ENCODE results near the gene HECA. TPM values are rescaled to one million over a fixed set of nuclear protein-coding genes. Genes with fewer than 3 reads are reported as not detected.
"Not testable (repeated sequence)": the region's sequence is repeated elsewhere in the genome, so short reads cannot be mapped to it uniquely, and the experiment has no call there.

The HECA gene
- total RNA-seq, 1 donor from 2014 or later: 33.6 TPM

DNA sequence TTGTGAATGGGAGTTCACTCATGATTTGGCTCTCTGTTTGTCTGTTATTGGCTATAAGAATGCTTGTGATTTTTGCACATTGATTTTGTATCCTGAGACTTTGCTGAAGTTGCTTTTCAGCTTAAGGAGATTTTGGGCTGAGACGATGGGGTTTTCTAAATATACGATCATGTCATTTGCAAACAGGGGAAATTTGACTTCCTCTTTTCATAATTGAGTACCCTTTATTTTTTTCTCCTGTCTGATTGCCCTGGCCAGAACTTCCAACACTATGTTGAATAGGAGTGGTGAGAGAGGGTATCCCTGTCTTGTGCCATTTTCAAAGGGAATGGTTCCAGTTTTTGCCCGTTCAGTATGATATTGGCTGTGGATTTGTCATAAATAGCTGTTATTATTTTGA lies 12.1 kb upstream of the HECA start:
- H3K4me3 Mint-ChIP-seq (ENCODE audit: low read depth); H3K27me3 Mint-ChIP-seq (ENCODE audit: low read depth); DNase-seq (ENCODE audit: low spot score); intact Hi-C loops (cut with micrococcal nuclease); H3K27ac Mint-ChIP-seq: not testable (repeated sequence)
- Mint-ChIP-seq H3K36me3 (ENCODE audit: low read depth) (peaks cover 24% of the 10 kb centered on the region), H3K4me1 (ENCODE audit: low read depth) (peaks cover 31% of the 10 kb centered on the region), H3K9me3 (peaks cover 29% of the 10 kb centered on the region)

GRCh38 chr6:139124887-139125672 lies 9.8 kb upstream of the HECA start:
- peak overlapping the region; percentile 43 for H3K4me3 Mint-ChIP-seq (ENCODE audit: low read depth)
- DNase-seq (ENCODE audit: low spot score): peak; percentile 76
- H3K4me1 Mint-ChIP-seq (ENCODE audit: low read depth): peaks cover 38% of the 10 kb centered on the region
- H3K36me3 Mint-ChIP-seq (ENCODE audit: low read depth): peaks cover 12% of the 10 kb centered on the region
- H3K27me3 Mint-ChIP-seq (ENCODE audit: low read depth): no peaks in the 10 kb centered on the region
- peak overlapping the region; percentile 95 for H3K27ac Mint-ChIP-seq
- H3K9me3 Mint-ChIP-seq: peaks cover 10% of the 10 kb centered on the region
- intact Hi-C loops (cut with micrococcal nuclease): loop anchor here (1.0 to 2.0 kb wide), 12 partner anchors 10 to 308 kb away; partner anchors contain the start of genes HECA and TXLNB

GRCh38 chr6:139126255-139126654 lies 8.6 kb upstream of the HECA start:
- peak overlapping the region; percentile 21 for H3K4me3 Mint-ChIP-seq (ENCODE audit: low read depth)
- no peaks in the 10 kb centered on the region for H3K27me3 Mint-ChIP-seq (ENCODE audit: low read depth)
- peaks cover 41% of the 10 kb centered on the region for H3K4me1 Mint-ChIP-seq (ENCODE audit: low read depth)
- H3K36me3 Mint-ChIP-seq (ENCODE audit: low read depth): peaks cover 5% of the 10 kb centered on the region
- H3K27ac Mint-ChIP-seq: peak overlapping the region; percentile 95
- intact Hi-C loops (cut with micrococcal nuclease): no loop called here
- DNase-seq (ENCODE audit: low spot score): no peak
- H3K9me3 Mint-ChIP-seq: peaks cover under 1% of the 10 kb centered on the region

DNA sequence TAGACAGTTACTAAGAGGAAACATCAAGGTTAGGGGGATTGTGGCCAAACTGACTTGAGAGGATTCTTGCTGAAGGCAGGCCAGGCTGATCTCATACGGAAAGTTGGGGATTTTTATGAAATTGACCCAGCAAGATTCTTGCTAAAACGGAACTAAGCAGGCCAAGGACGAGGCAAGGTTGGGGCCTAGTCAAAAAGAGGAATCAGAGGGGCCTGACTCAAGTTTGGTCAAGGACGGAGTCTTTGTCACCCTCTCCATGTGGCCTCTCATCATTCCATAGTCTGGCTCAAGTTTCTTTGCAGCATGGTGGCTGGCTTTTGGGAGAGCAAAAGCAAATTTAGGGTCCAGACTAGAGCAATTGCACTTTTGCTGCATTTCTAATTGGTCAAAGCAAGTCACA lies 7.9 kb upstream of the HECA start:
- H3K27me3 Mint-ChIP-seq (ENCODE audit: low read depth): no peaks in the 10 kb centered on the region
- no peaks in the 10 kb centered on the region for H3K9me3 Mint-ChIP-seq
- DNase-seq (ENCODE audit: low spot score): no peak
- H3K27ac Mint-ChIP-seq: peak overlapping the region; percentile 95
- no peak overlapping the region for H3K4me3 Mint-ChIP-seq (ENCODE audit: low read depth)
- intact Hi-C loops (cut with micrococcal nuclease): no loop called here
- peaks cover 48% of the 10 kb centered on the region for H3K4me1 Mint-ChIP-seq (ENCODE audit: low read depth)
- peaks cover 4% of the 10 kb centered on the region for H3K36me3 Mint-ChIP-seq (ENCODE audit: low read depth)

DNA sequence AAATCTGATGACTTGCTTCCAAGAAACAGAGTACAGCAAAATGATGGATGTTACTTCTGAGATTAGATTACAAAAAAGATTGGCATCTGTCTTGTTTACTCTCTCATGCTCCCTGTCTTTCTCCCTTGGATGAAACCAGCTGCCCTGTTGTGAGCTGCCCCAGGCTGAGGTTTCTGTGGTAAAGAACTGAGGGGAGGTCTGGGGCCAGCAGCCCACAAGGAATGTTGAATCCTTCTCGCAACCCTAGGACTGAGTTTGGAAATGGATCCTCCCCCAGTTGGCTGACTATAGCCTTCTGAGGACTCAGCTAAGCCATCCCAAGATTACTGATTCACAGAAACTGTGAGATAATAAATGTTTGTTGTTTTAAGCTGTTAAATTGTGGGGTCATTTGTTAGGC lies 5.6 kb upstream of the HECA start:
- peaks cover 4% of the 10 kb centered on the region for H3K36me3 Mint-ChIP-seq (ENCODE audit: low read depth)
- no peaks in the 10 kb centered on the region for H3K27me3 Mint-ChIP-seq (ENCODE audit: low read depth)
- H3K9me3 Mint-ChIP-seq: no peaks in the 10 kb centered on the region
- no peak for DNase-seq (ENCODE audit: low spot score)
- H3K27ac Mint-ChIP-seq: no peak overlapping the region
- no peak overlapping the region for H3K4me3 Mint-ChIP-seq (ENCODE audit: low read depth)
- intact Hi-C loops (cut with micrococcal nuclease): no loop called here
- peaks cover 59% of the 10 kb centered on the region for H3K4me1 Mint-ChIP-seq (ENCODE audit: low read depth)

DNA sequence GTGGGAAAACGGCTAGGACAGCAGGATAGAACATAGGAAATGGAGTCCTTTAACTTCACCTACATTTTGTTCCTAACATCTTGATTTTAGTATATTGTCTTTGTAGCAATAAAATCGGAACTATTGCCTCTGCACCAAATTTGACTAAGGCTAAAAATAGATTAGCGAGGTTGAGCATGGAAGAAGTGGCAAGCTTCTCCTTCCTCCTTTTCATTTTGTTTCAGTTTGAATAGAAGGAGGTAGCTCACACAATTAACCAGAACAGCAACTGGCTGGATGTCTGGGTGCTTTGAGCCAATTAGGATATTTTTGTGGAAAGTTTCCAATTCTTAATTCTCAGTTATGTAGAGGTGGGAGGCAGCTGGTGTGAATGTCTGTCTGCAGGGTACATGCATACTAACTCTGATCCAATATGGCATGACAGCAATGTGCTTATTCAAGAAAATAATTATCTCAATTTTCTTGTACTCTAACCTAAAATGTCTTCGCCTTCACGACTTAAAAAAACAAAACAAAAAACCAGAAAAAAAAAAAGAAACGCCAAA lies 3.1 kb upstream of the HECA start:
- Mint-ChIP-seq H3K36me3 (ENCODE audit: low read depth) (peaks cover 5% of the 10 kb centered on the region), H3K9me3 (no peaks in the 10 kb centered on the region), H3K4me3 (ENCODE audit: low read depth) (no peak overlapping the region), H3K27ac (peak overlapping the region; percentile 7), H3K4me1 (ENCODE audit: low read depth) (peaks cover 45% of the 10 kb centered on the region), H3K27me3 (ENCODE audit: low read depth) (no peaks in the 10 kb centered on the region)
- no peak for DNase-seq (ENCODE audit: low spot score)
- intact Hi-C loops (cut with micrococcal nuclease): loop anchor here (10.0 kb wide), 1 partner anchor 1453 kb away; no protein-coding TSS in a partner anchor

DNA sequence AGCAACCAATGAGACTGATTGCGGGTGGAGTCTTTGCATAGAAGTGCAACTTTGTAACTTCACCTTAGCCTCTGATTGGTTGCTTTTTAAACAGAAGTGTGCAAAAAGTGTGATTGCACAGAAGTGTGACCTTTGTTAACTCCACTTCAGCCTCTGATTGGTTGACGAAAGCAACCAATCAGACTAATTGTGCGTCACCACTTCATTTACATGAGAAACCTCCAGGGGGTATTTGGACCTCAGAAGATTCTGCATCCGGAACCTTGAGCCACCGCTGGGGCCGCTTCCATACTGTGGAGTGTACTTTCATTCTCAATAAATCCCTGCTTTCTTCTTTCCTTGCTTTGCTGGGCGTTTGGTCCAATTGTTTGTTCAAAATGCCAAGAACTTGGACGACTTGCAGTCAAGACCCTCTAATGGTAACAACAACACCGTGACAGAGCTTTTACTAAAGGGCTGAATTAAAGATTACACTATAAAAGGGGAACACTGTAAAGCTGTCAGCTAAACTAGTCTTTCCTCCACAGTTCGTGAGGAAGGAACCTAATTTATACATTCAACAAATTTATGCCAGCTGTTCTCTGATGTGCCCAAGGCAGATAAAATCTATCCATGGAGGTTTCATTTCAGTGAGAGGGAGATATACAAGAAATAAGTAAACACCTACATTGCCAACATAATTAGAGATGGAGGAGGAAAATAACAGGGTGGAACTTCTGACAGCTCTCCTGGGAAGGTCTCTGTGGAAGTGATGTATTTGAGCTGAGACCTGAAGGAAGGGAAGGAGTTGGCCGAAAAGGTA lies 1.4 kb upstream of the HECA start:
- Mint-ChIP-seq H3K27me3 (ENCODE audit: low read depth) (no peaks in the 10 kb centered on the region), H3K4me3 (ENCODE audit: low read depth) (peak overlapping the region; percentile 39), H3K27ac (peak overlapping the region; percentile 50), H3K36me3 (ENCODE audit: low read depth) (peaks cover 21% of the 10 kb centered on the region), H3K9me3 (no peaks in the 10 kb centered on the region), H3K4me1 (ENCODE audit: low read depth) (peaks cover 56% of the 10 kb centered on the region)
- no peak for DNase-seq (ENCODE audit: low spot score)
- intact Hi-C loops (cut with micrococcal nuclease): loop anchor here (10.0 kb wide), 1 partner anchor 1451 kb away; no protein-coding TSS in a partner anchor

DNA sequence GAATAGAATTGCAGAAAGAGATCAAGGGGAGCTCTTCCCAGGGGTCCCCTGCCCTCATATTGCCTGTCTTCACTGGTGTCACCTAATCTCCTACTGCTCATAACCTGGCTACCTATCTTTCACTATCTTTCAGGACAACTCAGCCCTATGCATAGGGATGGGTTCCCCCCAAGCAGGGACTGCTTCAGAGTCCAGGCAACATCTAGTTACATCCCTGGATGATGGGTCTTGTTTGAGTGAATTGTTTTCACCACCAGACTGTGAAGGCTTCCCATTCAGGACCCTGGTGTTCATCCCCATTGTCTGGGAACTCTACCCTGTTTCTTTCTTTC lies 850 bp upstream of the HECA start:
- Mint-ChIP-seq H3K36me3 (ENCODE audit: low read depth) (peaks cover 24% of the 10 kb centered on the region), H3K4me1 (ENCODE audit: low read depth) (peaks cover 59% of the 10 kb centered on the region), H3K9me3 (no peaks in the 10 kb centered on the region), H3K27me3 (ENCODE audit: low read depth) (no peaks in the 10 kb centered on the region), H3K27ac (peak overlapping the region; percentile 39), H3K4me3 (ENCODE audit: low read depth) (no peak overlapping the region)
- DNase-seq (ENCODE audit: low spot score): no peak
- intact Hi-C loops (cut with micrococcal nuclease): loop anchor here (10.0 kb wide), 1 partner anchor 1451 kb away; no protein-coding TSS in a partner anchor

DNA sequence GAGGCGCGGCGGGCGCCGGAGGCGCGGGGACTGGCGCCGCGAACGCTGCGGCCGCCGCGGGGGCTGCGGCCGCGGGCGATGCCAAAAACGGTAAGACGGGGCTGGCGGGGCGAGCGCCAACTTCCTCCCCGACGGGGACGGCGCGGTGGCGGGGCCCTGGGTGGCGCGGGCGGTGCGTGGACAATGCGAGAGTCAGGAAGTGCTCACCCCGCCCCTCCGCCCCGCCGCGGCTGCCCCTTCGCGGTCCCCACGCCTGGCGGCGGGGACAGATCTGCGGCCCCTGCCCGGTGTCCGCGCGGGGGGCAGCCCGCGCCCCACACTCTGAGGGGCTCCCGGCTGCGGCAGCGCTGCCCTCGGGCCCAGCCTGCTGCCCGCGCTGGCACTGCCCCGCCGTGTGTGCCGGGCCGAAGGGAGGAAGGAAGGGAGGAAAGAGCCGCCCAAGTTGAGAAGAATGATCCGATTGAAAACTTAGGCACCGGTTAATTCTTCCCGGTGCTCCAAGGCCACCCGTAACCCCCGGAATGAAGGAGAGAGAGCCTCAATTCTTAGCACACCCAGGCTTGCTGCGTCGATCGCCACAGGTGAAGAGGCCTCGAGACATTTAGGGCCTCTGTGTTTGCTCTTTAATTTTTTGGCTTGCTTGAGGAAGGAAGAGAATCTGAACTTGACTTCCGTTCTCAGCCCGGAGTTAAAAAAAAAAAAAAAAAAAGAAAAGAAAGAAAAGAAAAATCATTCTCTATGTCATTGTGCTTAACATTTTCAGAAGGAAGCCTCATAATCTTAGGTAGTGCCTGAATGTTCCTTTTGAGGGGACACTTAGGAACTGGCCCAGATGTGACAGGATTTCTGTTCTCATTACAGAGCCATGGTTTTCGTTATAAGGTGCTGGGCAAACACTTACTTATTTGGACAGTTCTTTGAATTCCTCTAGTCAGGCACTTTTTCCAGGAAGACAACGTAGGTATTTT lies 982 bp downstream of the HECA start:
- Mint-ChIP-seq H3K9me3 (no peaks in the 10 kb centered on the region), H3K4me3 (ENCODE audit: low read depth) (peak overlapping the region; percentile 81), H3K27me3 (ENCODE audit: low read depth) (no peaks in the 10 kb centered on the region), H3K4me1 (ENCODE audit: low read depth) (peaks cover 66% of the 10 kb centered on the region), H3K27ac (peak overlapping the region; percentile 85), H3K36me3 (ENCODE audit: low read depth) (peaks cover 35% of the 10 kb centered on the region)
- intact Hi-C loops (cut with micrococcal nuclease): loop anchor here (1.0 to 10.0 kb wide), 7 partner anchors 10 to 1449 kb away; partner anchors contain the start of genes ABRACL and REPS1
- DNase-seq (ENCODE audit: low spot score): peak; percentile 58

DNA sequence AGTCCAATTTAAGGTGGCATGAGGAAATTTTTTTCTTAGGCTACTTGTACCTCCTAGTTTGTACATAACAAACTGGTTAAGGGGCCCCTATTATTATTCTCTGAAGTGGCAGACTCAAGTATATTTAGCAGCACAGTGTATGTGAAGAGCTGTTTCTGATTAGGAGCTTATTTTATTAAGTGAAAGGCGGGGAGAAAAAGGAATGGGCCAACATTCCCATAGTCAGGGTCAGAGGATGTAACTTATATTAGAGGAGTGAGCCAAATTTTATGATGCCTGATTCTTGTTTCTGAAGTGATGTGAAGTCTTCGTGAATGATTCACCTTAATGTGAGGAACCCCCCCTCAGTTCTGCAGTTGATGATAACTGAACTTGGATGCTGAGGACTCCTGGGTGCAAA lies 2.8 kb downstream of the HECA start:
- Mint-ChIP-seq H3K27me3 (ENCODE audit: low read depth) (no peaks in the 10 kb centered on the region), H3K9me3 (no peaks in the 10 kb centered on the region), H3K36me3 (ENCODE audit: low read depth) (peaks cover 40% of the 10 kb centered on the region), H3K27ac (peak overlapping the region; percentile 85), H3K4me1 (ENCODE audit: low read depth) (peaks cover 56% of the 10 kb centered on the region), H3K4me3 (ENCODE audit: low read depth) (peak overlapping the region; percentile 81)
- DNase-seq (ENCODE audit: low spot score): no peak
- intact Hi-C loops (cut with micrococcal nuclease): loop anchor here (2.0 to 10.0 kb wide), 4 partner anchors 35 to 1447 kb away; partner anchors contain the start of genes ABRACL and REPS1

DNA sequence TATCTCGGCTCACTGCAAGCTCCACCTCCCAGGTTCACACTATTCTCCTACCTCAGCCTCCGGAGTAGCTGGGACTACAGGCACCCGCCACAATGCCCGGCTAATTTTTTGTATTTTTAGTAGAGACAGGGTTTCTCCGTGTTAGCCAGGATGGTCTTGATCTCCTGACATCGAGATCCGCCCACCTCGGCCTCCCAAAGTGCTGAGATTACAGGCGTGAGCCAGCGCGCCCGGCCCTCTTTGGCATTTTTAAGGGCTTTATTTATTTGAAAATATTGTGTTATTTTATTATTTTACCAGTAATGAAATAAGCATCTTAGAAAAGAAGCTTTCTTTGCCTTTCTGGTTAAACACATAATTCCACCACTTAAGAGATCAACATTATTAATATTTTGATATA lies 6.0 kb downstream of the HECA start:
- Mint-ChIP-seq H3K4me1 (ENCODE audit: low read depth) (peaks cover 73% of the 10 kb centered on the region), H3K27ac (peak overlapping the region; percentile 78), H3K4me3 (ENCODE audit: low read depth) (peak overlapping the region; percentile 77), H3K36me3 (ENCODE audit: low read depth) (peaks cover 51% of the 10 kb centered on the region)
- DNase-seq (ENCODE audit: low spot score); H3K27me3 Mint-ChIP-seq (ENCODE audit: low read depth); H3K9me3 Mint-ChIP-seq; intact Hi-C loops (cut with micrococcal nuclease): not testable (repeated sequence)

DNA sequence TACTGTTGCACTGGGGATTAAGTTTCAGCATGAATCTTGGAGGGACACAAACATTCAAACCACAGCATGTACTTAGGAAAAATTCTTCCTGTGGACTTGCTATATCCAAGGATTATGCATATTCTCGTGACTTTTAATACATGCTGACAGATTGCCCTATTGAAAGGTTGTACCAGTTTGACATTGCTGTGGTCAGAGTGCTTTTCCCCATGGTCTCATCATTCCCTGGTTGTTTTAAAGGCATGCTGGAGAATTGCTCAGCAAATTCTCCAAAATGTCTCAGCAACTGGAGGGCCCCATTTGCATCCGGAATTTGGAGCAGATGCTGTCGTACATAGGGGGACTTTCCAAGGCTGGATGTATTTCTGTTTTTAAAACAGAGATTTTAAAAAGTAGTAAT lies 7.4 kb downstream of the HECA start:
- Mint-ChIP-seq H3K27ac (no peak overlapping the region), H3K9me3 (no peaks in the 10 kb centered on the region), H3K4me1 (ENCODE audit: low read depth) (peaks cover 78% of the 10 kb centered on the region), H3K27me3 (ENCODE audit: low read depth) (no peaks in the 10 kb centered on the region), H3K4me3 (ENCODE audit: low read depth) (no peak overlapping the region), H3K36me3 (ENCODE audit: low read depth) (peaks cover 50% of the 10 kb centered on the region)
- intact Hi-C loops (cut with micrococcal nuclease): no loop called here
- DNase-seq (ENCODE audit: low spot score): no peak
